ENCODE measurements around the gene ATR.
"Not testable (repeated sequence)": the region's sequence is repeated elsewhere in the genome, so short reads cannot be mapped to it uniquely, and the experiment has no call there.

The ATR gene

DNA sequence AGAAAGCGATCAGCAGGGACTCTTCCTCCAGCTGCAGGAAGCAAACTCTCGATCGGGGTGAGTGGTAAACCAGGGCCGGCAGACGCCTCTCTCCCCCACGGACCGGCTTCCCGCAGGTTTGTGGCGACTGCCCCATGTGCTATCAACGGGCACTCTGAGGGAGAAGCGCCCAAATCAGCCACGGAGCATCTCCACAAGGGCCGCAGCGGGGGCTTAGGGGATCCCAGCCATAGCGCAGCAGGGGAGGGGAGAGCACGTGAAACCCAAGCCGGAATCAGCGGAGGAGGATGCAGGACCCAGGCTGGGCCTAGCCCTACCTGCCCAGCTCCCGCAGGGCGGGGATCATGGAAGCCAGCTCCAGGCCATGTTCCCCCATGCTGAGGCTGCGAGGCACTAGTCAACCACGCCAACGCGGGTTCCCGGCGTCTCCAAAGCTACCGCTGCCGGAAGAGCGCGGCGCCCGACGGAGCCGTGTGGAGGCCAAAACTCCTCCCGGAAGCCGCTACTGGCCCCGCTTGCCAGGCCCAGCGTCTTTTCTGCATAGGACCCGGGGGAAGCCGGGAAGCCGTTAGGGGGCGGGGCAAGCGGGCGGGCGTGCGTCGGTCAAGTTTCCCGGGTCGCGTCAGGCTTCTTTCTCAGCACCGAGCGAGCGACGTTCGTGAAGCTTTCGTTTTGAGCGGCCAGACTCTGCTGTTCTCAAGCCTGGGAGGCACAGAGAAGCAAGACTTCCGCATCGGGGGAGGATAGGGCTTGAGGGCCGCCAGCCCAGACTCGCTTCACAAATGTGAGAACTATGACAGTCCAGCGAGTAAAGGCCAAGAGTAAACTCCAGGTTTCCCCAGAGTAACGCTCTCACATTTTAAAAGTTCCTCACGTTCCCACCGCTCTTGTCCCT is at the start of gene ATR:
ATR (minus strand) TSS at position 405 of the 895 bp plus-strand sequence; CDS start at position 376, 29 bp downstream.
- peak; percentile 89 for DNase-seq (ENCODE audit: low read depth)

GRCh38 chr3:142626971-142627370 is 48.4 kb upstream of the ATR start:
- no peak for DNase-seq (ENCODE audit: low read depth)

DNA sequence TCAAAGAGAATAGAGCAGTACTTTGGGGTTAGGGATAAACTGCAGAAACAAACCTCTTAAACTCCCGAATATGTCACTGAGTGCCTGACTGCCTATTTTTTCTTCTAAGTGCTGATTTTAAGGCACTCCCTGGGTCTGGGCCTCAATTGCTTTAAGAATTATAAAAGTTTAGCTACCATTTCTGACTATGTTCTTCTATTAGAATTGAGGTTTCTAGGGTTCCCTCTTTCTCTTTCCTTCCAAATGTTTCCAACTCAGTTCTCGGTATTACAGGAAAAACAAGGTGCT is 46.6 kb upstream of the ATR start:
- no peak for DNase-seq (ENCODE audit: low read depth)

DNA sequence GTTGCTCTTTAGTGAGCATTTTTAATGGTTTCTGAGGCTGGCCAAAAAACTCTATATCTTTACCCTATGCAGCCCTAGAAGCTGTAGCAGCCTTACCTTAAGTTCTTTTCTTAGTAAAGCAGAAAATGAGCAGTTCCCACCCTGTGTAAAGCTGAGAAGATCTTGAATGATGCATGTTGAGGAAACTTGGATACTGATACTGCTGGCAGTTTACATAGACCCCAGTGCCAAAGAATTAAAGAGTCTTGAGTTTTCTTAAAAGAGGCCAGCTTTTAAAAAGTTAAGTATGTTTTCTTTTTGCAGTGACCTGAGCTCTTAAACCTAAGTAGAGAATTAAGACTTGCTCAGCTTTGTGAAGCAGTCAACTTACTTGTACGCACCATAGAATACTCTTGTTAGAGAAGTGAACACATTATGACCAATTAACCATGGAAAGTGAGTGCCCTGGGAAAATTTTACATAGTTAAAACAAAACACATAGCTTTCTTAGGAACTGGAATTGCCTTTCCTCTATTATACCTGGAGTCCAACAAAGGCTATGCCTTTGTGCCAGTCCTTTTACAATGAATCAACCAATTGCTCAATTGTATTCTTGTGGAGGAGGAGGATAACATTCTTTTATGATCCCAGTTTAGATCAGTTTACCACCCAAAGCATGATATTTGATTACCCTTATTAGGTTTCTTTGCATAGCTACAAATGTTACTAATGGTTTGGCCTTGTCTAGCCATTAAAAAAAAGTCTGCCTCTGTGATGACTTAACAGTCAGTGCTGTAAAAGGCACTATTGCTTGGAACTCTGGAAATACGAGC is 46.0 kb upstream of the ATR start:
- DNase-seq (ENCODE audit: low read depth): no peak

DNA sequence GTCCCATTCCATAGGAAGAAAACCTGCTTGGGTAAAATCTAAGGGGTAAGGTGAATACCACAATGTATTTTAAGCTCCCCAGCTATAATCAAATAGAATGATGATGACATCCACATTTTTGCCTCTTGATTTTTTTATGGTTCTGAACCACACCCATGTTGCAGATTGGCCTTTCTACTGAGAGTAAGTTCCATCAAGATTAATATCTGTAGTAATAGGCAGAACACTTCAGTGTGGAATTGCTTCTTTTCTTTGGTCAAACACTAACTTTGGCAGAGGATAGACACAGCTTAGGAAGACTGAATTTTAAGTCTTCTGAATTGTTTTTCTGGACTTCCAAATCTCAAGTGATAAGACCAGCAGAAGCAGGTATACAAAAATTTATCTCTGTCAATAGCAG is 44.7 kb upstream of the ATR start:
- DNase-seq (ENCODE audit: low read depth): no peak

DNA sequence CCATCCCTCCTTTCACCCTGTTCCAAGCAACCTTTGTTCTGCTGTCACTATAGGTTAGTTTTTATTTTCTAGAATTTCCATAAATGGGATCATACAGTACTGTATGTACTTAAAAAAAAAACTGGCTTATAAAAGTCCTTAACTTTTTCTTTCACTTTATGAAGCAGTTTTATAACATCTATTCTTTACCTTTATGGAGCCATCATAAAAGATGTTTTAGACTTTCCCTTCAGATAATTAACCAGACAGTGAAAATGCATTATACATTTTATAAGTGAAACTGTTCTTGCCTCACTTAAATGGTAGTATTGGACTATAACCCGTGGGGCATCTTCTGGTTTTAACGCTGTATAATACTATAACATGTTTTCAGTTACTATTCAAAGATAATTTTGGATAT is 43.9 kb upstream of the ATR start:
- no peak for DNase-seq (ENCODE audit: low read depth)

DNA sequence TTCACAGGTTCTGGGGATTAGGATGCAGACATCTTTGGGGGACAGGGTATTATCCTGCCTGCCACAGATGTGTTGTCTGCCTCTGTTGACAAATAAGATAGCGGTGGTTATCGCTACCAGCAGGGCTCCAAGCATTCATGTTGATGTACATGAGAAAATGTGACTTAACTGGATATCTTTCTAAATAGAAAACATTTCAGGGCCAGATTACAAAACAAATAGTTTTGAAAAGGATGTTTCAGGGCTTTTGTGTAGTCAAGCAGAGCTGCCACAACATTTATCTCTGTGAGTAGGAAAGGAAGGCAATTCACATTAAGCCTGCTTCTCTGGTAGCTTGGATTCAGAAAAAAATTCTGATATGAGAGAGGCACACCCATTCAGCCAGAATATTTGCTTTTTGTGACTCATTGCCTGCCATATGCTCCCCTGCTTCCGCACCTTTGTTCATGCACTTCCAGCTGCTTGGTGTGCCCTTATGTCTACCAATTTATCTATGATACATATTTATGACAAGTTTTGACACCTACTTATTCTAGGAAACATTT is 40.5 kb upstream of the ATR start:
- no peak for DNase-seq (ENCODE audit: low read depth)

- DNase-seq (ENCODE audit: low read depth): no peak
Measured at GRCh38 chr3:142615171-142615570, 36.6 kb upstream of the ATR start.

DNA sequence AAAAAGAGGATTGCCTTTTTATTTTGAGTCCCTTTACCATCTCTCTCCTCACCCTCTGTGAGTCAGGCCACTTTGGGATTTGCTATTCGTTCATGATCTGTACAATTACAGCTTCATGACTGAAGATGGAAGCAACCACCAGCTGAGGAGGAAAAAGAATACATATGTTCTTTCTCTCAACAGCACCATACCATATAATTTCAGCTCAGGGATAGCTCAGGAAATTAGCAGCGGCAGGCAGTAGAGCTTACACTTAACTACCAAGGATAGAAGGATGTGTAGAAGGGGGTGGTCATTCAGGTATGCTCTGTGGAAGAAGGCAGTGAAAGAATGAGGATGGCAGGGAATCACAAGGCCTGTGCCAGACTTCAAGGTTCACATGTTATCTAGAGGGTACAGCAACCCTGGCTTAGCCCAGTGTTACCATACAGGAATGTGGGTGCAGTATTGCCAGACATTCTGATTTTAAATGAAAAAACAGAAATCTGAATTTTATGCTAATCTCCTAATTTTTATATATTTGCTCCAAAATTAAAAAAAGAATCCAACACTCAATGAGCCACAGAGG is 35.6 kb upstream of the ATR start:
- no peak for DNase-seq (ENCODE audit: low read depth)

- DNase-seq (ENCODE audit: low read depth): no peak
Measured at GRCh38 chr3:142613491-142613890, 35.0 kb upstream of the ATR start.

DNA sequence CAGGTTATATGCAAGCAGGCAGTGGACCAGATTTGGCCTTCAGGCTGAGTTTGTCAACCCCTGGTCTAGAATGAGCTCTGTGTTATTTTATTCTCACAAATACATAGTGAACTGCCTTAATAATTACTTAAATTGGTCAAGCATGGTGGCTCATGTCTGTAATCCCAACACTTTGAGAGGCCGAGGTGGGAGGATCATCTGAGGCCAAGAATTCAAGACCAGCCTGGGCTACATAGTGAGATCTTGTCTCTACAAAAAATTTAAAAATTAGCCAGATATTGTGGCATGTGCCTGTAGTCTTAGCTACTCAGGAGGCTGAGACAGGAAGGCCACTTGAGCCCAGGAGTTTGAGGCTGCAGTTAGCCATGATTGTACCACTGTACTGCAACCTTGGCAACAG is 32.7 kb upstream of the ATR start:
- no peak for DNase-seq (ENCODE audit: low read depth)

DNA sequence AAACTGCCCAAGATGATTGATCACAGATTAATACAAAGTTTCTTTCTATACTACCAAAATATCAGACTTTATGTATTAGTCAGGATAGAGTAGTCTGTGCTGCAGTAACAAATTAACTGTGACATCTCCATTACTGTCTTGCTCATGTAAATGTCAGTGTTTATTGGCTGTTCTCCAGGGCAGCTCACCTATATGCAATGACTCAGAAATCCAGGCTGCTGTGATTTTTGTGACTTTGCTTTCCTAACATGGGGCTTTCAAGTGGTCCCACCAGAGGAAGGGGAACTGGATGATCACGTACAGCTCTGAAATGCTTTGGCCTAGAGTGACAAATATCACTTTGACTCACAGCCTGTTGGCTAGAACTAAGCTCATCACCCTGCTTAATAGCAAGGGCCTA is 30.6 kb upstream of the ATR start:
- DNase-seq (ENCODE audit: low read depth): no peak

DNA sequence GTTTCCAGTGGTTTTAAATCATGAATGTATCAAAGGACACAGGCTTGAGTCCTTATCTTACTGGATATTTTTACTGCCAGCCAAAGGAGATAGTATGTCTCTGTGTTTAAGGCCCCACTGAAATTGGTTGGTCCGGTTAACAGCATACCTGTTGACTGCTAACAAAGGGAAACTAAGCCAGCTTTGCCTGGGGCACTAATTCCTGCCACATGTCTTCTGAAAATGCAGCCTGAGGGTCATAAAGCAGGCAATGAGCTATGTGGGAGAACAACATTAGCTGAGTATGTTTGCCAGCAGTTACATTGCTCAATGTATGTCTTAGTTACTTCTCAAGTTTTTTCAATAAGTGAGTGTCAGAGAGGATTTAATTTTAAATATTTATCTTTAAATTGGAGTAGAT is 30.1 kb upstream of the ATR start:
- no peak for DNase-seq (ENCODE audit: low read depth)

DNA sequence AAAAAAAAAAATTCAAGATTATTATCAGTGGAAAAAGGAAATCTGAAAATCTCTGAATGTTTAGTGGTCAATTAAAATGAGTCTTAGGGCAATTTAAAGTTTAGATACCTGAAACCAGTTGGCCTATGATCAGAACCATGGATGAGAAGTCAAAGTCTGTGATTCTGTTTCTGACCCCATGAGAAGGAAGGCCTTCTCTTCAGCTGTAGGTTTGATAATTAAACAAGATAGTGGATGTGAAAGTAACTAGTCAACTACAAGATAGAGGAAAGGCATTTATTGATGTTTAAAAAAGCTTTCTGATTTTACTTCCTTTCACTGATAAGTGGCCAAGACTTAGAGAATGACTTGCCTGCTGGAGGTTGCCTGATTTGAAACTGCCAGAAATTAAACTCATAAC is 26.4 kb upstream of the ATR start:
- DNase-seq (ENCODE audit: low read depth): no peak

DNA sequence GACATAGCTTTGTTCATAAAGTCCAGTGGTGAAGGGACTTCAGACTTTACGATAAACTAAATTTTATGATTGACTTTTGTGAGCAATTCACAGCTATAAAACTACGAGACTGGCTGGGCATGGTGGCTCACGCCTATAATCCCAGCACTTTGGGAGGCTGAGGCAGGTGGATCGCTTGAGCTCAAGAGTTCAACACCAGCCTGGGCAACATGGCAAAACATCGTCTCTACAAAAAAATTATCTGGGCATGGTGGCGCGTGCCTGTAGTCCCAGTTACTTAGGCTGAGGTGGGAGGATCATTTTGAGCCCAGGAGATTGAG is 24.8 kb upstream of the ATR start:
- not testable (repeated sequence) for DNase-seq (ENCODE audit: low read depth)

DNA sequence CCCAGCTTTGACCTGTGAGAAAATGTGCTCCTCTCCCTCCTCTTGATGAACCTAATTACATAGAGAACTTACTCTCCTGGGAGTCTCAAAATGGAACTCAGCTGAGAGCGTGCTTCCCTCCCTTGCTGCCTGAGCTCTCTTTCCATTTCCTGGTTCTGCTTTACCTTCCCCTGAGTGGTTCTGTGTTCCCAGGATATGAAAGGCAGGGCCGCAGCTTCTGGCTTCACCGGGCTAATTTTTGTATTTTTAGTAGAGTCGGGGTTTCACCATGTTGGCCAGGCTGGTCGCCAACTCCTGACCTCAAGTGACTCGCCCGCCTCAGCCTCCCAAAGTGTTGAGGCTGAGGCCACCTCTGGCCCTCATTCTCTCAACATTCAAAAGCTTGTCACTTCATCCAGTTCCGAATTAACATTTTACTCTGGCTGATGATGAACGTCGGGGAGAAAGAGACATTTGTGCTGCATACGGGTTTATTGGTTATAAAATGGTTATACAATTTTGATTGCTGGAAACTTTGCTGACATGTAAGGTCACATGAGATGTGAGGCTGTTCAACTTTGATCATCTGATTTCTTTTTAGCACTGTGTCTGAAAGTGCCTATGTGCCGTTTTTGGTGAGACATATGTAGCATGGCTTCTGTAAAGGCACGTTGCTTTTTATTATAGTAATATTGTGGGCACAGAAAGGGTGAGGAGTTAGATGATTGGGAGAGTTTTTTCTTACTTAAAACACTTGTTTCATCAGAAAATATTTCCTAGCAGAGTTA is 24.3 kb upstream of the ATR start:
- DNase-seq (ENCODE audit: low read depth): no peak

DNA sequence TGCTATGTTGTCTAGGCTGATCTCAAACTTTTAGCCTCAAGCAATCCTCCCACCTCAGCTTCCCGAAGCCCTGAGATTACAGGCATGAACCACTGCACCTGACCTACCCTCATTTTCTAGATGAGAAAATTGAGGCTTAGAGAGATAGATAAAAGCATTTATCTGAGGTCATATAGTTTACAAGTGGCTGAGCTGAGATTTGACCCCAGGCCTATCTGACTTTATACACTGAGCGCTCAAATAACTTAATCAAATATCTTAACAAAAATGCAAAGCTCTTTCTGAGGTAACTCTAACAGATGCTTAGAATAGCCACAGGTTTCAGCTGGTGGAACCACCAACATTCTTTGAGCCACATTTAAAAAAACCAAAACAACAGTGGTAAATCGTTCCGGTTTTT is 23.2 kb upstream of the ATR start:
- no peak for DNase-seq (ENCODE audit: low read depth)

GRCh38 chr3:142597906-142598305 is 19.4 kb upstream of the ATR start:
- no peak for DNase-seq (ENCODE audit: low read depth)

DNA sequence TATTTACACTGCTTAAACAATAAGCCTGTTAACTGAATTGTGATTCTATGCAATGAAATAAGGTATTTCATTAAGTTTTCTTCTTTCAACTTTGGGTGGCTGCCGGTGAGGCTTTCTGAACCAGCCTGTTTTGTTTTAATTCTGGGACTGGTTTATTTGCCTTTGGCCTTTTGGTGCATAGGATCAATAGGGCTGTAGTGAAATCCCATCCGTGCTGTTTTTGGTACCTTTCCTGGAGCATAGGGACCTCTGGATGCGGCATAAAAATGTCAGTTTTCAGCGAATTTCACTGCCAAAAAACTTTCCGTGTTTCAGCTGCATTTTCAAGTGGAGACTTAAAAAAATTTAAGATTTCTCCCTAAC is 18.2 kb upstream of the ATR start:
- DNase-seq (ENCODE audit: low read depth): no peak

GRCh38 chr3:142595951-142596725 is 17.6 kb upstream of the ATR start, which contains the start of gene PLS1:
Gene PLS1 (plus strand): TSS chr3:142596393. CDS start chr3:142664238, 67,845 bp downstream.
- peak; percentile 70 for DNase-seq (ENCODE audit: low read depth)

DNA sequence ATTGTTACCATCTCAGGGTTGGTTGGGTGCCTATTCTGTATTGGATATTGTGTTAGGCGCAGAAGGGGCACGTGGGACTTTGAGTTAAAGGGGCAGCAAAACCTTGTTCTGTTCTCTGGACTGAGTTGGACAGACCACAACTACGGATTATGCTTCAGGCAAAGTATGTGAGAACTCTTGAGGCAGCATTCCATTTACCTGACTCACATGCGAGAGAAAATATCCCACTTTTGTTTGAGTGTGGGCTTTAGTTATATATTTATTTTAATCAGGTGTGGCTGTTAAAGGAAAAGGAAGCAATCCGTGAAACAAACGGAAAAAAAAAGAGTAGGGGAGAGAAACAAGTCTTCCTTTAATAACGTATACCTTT is 17.0 kb upstream of the ATR start:
- DNase-seq (ENCODE audit: low read depth): peak; percentile 86

Data from HS-27A (cell line).